Articular chondrocyte of knee joint (primary cell): ENCODE data around the gene SLC16A8. TPM values are rescaled to one million over a fixed set of nuclear protein-coding genes. Genes with fewer than 3 reads are reported as not detected.

Source experiments
- total RNA-seq: library from RNA; depleted of rRNA; stranded (reverse); fragments of >200 nt; gene quantifications from 2 replicates; pipeline ENCODE4 v1.2.3, GENCODE V29; 2012

Gene SLC16A8
- total RNA-seq, result under 0.01 and 0.26 TPM in 2 replicates

GRCh38 chr22:38083931-38084631 lies at the start of gene SLC16A8:
SLC16A8 (minus strand) TSS chr22:38084184; CDS start chr22:38082873, 1,311 bp downstream.

GRCh38 chr22:38110008-38110862 lies 26.3 kb upstream of the SLC16A8 start, which contains the start of gene BAIAP2L2:
BAIAP2L2 (minus strand) TSS chr22:38110684; CDS start chr22:38110525, 159 bp downstream.

GRCh38 chr22:38056969-38057891 lies 26.8 kb downstream of the SLC16A8 start, which contains the start of gene PICK1:
PICK1 (plus strand) TSS chr22:38057404; CDS start chr22:38057810, 406 bp downstream.

Other genes with a start within 250 kb of the SLC16A8 start
- 19.9 and 23.3 TPM in 2 replicates for gene ANKRD54, start 239.8 kb downstream of the SLC16A8 start, total RNA-seq
- gene EIF3L, start 234.8 kb downstream of the SLC16A8 start, total RNA-seq, result 291 and 393 TPM in 2 replicates
- gene MICALL1, start 177.9 kb downstream of the SLC16A8 start, total RNA-seq, result 17.2 TPM in 2 replicates
- 0.43 and 0.52 TPM in 2 replicates for gene C22orf23, start 130.6 kb downstream of the SLC16A8 start, total RNA-seq
- gene POLR2F, start 130.5 kb downstream of the SLC16A8 start, total RNA-seq, result 11.9 and 17.5 TPM in 2 replicates
- not detected in 2 replicates for gene SOX10, start 99.6 kb downstream of the SLC16A8 start, total RNA-seq
- 6.7 and 7.7 TPM in 2 replicates for gene PICK1, start 26.8 kb downstream of the SLC16A8 start, total RNA-seq
- 0.65 and 0.78 TPM in 2 replicates for gene BAIAP2L2, start 26.5 kb upstream of the SLC16A8 start, total RNA-seq
- 10.3 and 13.6 TPM in 2 replicates for gene PLA2G6, start 97.6 kb upstream of the SLC16A8 start, total RNA-seq
- 14.8 and 40.6 TPM in 2 replicates for gene MAFF, start 117.8 kb upstream of the SLC16A8 start, total RNA-seq
- 34.4 and 35.1 TPM in 2 replicates for gene TMEM184B, start 188.8 kb upstream of the SLC16A8 start, total RNA-seq
- 84.9 and 97.3 TPM in 2 replicates for gene CSNK1E, start 233.2 kb upstream of the SLC16A8 start, total RNA-seq